Measurements from ENCODE around the gene SKA3.
A peak's percentile ranks its signal among the peaks of the same experiment; 100 is the strongest.
"Not testable (repeated sequence)": the region's sequence is repeated elsewhere in the genome, so short reads cannot be mapped to it uniquely, and the experiment has no call there.

Gene SKA3

DNA sequence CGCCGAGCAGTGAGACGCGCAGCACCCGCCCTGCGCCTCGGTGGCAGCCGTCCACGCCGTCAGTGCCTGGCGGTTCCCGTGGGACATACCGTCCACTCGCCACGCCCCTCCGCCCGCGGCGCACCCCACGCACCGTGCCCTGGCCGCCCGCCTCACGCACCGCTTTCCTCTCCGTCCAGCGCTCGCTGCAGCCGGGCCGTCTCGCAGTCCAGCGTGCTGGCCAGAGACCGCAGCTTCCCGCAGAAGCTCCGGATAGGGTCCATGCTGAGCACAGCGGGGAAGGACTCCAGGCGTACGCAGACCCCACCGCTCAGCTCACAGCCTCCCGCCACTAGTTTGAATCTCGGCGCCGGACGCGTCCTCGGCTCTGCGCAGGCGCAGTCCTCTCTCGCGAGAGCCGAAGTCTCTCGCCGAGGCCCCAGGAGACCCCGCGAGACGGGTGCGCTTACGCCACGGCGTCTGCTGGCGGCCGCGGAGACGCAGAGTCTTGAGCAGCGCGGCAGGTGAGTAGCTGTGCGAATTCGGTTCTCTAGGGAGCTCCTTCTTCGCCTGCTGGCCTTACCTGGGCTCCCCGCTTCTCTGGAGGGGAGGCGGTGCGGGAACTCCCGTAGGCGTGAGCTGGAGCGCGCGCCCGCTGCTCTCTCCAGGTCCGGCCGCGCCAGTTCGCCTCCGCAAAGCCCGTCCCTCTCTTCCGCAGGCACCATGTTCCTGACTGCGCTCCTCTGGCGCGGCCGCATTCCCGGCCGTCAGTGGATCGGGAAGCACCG is at the start of gene SKA3, which contains the start of gene MRPL57:
SKA3 (minus strand) TSS at position 338 of the 767 bp plus-strand sequence; CDS start at position 263, 75 bp downstream.
MRPL57 (plus strand) TSS at position 444 of the 767 bp plus-strand sequence; CDS start at position 703, 259 bp downstream.
- TF ChIP-seq, protein P1, sequence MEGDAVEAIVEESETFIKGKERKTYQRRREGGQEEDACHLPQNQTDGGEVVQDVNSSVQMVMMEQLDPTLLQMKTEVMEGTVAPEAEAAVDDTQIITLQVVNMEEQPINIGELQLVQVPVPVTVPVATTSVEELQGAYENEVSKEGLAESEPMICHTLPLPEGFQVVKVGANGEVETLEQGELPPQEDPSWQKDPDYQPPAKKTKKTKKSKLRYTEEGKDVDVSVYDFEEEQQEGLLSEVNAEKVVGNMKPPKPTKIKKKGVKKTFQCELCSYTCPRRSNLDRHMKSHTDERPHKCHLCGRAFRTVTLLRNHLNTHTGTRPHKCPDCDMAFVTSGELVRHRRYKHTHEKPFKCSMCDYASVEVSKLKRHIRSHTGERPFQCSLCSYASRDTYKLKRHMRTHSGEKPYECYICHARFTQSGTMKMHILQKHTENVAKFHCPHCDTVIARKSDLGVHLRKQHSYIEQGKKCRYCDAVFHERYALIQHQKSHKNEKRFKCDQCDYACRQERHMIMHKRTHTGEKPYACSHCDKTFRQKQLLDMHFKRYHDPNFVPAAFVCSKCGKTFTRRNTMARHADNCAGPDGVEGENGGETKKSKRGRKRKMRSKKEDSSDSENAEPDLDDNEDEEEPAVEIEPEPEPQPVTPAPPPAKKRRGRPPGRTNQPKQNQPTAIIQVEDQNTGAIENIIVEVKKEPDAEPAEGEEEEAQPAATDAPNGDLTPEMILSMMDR (IDR thresholded peaks at IDR 0.05; ENCODE audit: extremely low read depth, missing control alignments): no peak
- DNase-seq (ENCODE audit: low spot score): peak; percentile 98

DNA sequence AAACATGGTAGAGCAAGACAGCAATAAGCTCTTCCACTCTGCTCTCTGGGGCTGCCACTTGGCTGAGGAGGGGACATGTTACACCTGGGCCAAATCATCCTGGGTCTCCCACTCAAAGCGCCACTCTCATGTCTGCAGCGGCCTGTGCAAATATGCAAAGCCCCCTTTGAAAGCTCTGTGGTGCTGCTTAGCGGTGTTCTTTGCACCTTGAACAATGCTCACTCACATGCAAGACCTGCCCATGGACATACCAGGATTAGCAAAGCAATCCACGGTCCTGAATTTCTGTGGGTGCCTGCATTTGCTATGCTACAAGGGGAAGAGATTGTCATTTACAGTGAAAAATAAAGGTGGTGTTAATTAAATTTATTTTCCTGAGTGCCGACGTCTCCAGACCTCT is 48.7 kb upstream of the SKA3 start:
- no peak for DNase-seq (ENCODE audit: low spot score)
- TF ChIP-seq, protein P1 (IDR thresholded peaks at IDR 0.05; ENCODE audit: extremely low read depth, missing control alignments): no peak

DNA sequence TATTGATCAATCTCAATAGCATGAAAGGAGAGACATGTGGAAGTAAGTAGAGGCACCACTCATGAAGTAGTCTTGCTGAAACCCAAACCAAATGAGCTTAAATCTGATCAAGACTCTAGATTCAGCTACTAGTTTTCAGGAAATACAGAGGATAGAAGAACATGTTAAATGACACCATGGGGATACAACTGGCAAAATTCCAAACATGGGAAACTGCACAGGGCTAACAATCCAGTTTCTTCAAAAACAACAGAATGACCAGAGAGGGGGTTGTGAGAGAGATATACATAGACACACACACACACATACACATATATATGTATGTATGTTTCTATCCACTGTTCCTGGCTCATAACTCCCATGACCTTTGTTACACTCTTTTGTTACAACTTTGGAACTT is 44.9 kb upstream of the SKA3 start:
- no peak for DNase-seq (ENCODE audit: low spot score)
- TF ChIP-seq, protein P1 (IDR thresholded peaks at IDR 0.05; ENCODE audit: extremely low read depth, missing control alignments): no peak

DNA sequence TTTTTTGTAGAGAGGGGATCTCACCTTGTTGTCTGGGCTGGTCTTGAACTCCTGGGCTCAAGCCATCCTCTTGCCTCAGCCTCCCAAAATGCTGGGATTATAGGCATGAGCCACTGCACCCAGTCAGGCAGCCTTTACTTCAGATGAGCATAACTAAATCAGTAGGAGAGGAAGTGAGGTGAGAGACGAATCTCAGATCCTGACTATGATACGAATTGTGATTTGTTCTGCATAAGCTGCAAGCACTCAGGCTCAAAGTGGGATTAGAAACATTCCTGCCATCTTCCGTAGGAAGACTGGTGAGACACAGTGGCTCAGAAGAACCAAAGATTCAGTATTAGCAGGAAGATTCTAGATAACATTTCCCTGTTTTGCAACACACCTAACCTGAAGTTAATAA is 43.4 kb upstream of the SKA3 start:
- not testable (repeated sequence) for DNase-seq (ENCODE audit: low spot score)

DNA sequence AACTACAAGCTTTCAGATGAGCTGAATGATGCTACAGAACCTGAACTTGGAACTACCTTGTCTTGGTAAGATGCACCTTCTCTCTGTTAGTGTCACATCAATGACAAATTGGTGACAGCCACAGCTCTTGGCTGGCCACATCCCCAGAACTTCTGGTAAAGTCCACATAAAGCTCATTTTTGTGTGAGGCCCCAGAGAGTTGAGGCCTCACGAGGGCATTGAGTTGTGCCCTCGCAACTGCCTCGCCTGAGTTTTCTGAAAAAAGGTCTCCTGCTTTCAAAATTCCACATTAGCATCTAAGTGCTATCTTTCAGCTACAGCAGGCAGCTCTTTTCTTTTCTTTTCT is 42.7 kb upstream of the SKA3 start:
- DNase-seq (ENCODE audit: low spot score): no peak

DNA sequence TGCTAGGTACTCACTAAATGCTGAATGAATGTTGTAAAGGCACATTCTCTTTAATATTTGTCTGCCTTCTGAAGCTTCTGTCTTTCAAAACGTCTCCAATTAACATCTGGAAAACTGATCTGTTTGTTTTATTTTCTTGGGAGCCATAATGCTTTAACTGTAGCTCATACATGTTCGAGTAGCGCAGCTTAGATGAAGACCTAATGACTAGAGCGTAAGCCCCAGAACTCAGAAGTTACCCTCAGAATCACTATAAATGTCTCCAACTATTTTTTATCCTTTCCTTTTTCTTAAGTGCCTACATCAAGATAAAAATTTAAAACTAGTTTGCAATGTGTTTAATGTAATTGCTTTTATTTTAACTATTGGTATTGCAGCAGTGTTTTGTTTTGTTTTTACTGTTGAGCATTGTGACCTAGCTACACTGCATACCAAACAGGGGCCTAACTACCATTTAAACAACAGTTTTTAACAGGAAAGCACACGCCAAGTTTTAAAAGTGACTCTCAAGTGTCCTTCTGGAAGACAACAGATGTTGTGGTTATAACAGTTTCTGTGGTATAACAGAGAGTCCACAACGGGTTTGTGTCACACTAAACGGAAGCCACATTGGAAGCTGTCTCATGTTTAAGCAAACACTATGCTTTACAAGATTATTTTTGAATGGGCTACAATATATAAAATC is 42.1 kb upstream of the SKA3 start:
- TF ChIP-seq, protein P1 (IDR thresholded peaks at IDR 0.05; ENCODE audit: extremely low read depth, missing control alignments): no peak
- peak; percentile 58 for DNase-seq (ENCODE audit: low spot score)

More for the DNA sequence above, 42.7 kb upstream of the SKA3 start:
- TF ChIP-seq, protein P1 (IDR thresholded peaks at IDR 0.05; ENCODE audit: extremely low read depth, missing control alignments): no peak

DNA sequence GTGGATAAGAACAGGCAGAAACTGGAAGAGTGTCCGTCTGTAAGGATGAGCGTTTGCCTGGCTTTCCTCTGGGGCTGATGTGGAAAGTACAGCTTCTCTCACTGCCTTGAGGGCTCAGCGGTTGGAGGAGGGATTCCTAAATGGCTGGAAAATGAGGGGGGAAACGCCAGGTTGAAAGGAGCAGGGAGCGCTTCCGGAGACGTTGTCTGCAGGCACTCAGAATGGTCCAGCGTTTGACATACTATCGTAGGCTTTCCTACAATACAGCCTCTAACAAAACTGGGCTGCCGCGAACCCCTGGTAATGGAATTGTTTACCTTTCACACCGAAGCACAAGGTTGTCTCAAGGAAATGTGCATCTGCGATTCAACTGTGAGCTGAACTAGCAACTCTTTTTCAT is 40.0 kb upstream of the SKA3 start:
- TF ChIP-seq, protein P1 (IDR thresholded peaks at IDR 0.05; ENCODE audit: extremely low read depth, missing control alignments): no peak
- no peak for DNase-seq (ENCODE audit: low spot score)

DNA sequence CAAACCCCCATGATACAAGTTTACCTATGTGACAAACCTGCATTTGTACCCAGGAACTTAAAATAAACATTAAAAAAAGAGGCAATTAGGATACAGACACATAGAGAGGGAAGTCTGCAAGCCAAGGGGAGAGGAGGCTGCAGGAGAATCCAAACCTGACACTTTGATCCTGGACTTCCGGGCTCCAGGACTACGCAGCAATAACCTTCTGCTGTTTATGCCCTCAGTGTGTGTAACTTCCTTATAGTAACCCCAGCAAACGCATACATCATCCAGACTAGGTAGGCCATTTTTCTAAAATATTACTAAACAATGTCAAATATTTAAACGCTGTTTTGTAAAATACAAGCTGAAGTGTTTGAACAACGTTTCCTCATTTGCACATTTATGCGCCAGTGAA is 39.1 kb upstream of the SKA3 start:
- not testable (repeated sequence) for DNase-seq (ENCODE audit: low spot score)

All from GM20000 (cell line).